Prostate gland (tissue), 2 donors: Measurements from ENCODE around the gene CLBA1.

Experiments used
- CTCF ChIP-seq, 4 experiments: fragments of 200-600 bp in 2 of 4; fragments of 450-650 bp in 2 of 4; sonication (generic) in 2 of 4; IDR thresholded peaks; 1 replicate in 3 of 4; 2 replicates in 1 of 4; pipeline ENCODE4 v1.5.1; 2016 to 2019; ENCODE audit warnings: antibody characterized with exemption in 4 of 4, mild to moderate bottlenecking in 2 of 4, moderate library complexity in 2 of 4
- POLR2A ChIP-seq: fragments of 450-650 bp; IDR thresholded peaks from one replicate; pipeline ENCODE4 v1.6.1; 2016; ENCODE audit warnings: antibody characterized with exemption, mild to moderate bottlenecking
- POLR2AphosphoS5 ChIP-seq: sonication (generic); formaldehyde crosslinking; IDR thresholded peaks from one replicate; pipeline ENCODE4 v1.6.1; 2017; ENCODE audit warnings: antibody characterized with exemption

DNA sequence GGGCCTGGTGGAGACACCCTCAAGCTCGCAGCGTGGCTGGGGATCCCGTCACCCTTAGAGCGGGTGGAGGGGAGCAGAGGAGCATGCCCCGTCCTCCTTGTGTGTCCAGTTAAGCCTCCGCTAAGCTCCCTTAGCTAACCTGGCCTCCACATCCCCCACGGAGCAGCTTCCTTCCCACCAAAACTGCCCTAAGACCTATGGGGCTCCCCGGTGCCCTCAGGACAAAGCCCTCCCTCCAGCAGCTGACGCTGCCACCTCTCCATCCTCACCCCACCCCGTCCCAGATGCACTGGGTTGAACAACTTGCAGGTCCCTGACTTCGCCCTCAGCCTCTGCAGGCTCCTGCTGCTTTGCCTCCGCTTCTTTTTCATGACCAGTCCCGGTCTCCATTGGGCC is 11.4 kb upstream of the CLBA1 start:
- TF ChIP-seq POLR2AphosphoS5: no peak
- TF ChIP-seq POLR2A: no peak
- no peak for TF ChIP-seq CTCF (IDR thresholded peaks at IDR 0.05)
